Right lobe of liver (tissue), 6 donors: ENCODE measurements around the gene XKR8. TPM values are rescaled to one million over a fixed set of nuclear protein-coding genes. Genes with fewer than 3 reads are reported as not detected.

Experiments used
- ATAC-seq, 4 donors: fragments of 200-7000 bp; cut with Tn5 transposase; one replicate each; pipeline ENCODE4 v1.9.1; 2020; ENCODE audit warnings: mild to moderate bottlenecking in 4 of 4, moderate library complexity in 4 of 4
- DNase-seq, 3 donors: peaks; one replicate each; pipeline ENCODE4 v3.0.0-alpha.2; 2020
- H3K27ac ChIP-seq, 3 donors: fragments of 200-600 bp; one replicate each; pipeline ENCODE4 v1.8.0; 2022
- H3K27me3 ChIP-seq, 2 donors: fragments of 200-600 bp; one replicate each; pipeline ENCODE4 v1.8.0; 2022
- H3K36me3 ChIP-seq, 4 donors: fragments of 200-600 bp; sonication (generic) in 1 of 4; one replicate each; pipeline versions ENCODE4 v1.5.1 to v1.8.0; 2017 to 2022; ENCODE audit warnings: control low read depth in 1 of 4
- H3K4me1 ChIP-seq, 4 donors: fragments of 200-600 bp; sonication (generic) in 1 of 4; one replicate each; pipeline versions ENCODE4 v1.5.1 to v1.8.0; 2017 to 2022; ENCODE audit warnings: control low read depth in 1 of 4
- H3K4me3 ChIP-seq, 3 donors: fragments of 200-600 bp; one replicate each; pipeline ENCODE4 v1.8.0; 2022
- H3K9me3 ChIP-seq, 4 donors: fragments of 200-600 bp; sonication (generic) in 1 of 4; one replicate each; pipeline versions ENCODE4 v1.5.1 to v1.8.0; 2017 to 2022; ENCODE audit warnings: control low read depth in 1 of 4
- POLR2A ChIP-seq: fragments of 450-650 bp; IDR thresholded peaks from one replicate; pipeline ENCODE4 v1.6.1; 2017; ENCODE audit warnings: antibody characterized with exemption, mild to moderate bottlenecking
- WGBS: methylation state at CpG from one replicate; pipeline ENCODE4 v1.1.6; 2018; ENCODE audit warnings: low coverage, low lambda C conversion rate; ENCODE audit not compliant: insufficient coverage; ENCODE audit errors: missing lambda C conversion rate; 5-methylcytosine and 5-hydroxymethylcytosine counted together
- intact Hi-C, 2 donors: fragments of 100-400 bp; cut with DNase I; formaldehyde crosslinking; loops; one replicate each; pipeline versions ENCODE4 v1.11.2 to v1.14.1; 2022
- total RNA-seq, 6 experiments: library from RNA; depleted of rRNA in 2 of 6; stranded (reverse); fragments of >200 nt in 2 of 6; fragmentation: NEBNext Ultra II Directional in 3 of 6; extraction: Animal tissue kit (Norgen Biotek cat#: 25700) in 3 of 6; gene quantifications; one replicate each; pipeline versions ENCODE4 v1.1.0 to v1.2.4, GENCODE V29; 2016 to 2023
- TF ChIP-seq, protein P1 (sequence below), 4 donors: fragments of 200-600 bp in 3 of 4; fragments of 450-650 bp in 1 of 4; IDR thresholded peaks; one replicate each; pipeline versions ENCODE4 v1.5.1 to v1.8.0; 2016 to 2022; ENCODE audit warnings: antibody characterized with exemption in 4 of 4, mild to moderate bottlenecking in 2 of 4
- donor health status: DM: no; HTN: yes; CAD: no.
- donor health status: DM: no; HTN: no; CAD: no.
- donor health status: DM: no; HTN: no; CAD: no.
- donor health status: DM: no; HTN: yes; CAD: no.
- donor health status: DM: no; HTN: yes; CAD: no.

Gene XKR8
- total RNA-seq, 6 experiments from 2014 or later: 5.5 to 8.7 (median 7.1) TPM

DNA sequence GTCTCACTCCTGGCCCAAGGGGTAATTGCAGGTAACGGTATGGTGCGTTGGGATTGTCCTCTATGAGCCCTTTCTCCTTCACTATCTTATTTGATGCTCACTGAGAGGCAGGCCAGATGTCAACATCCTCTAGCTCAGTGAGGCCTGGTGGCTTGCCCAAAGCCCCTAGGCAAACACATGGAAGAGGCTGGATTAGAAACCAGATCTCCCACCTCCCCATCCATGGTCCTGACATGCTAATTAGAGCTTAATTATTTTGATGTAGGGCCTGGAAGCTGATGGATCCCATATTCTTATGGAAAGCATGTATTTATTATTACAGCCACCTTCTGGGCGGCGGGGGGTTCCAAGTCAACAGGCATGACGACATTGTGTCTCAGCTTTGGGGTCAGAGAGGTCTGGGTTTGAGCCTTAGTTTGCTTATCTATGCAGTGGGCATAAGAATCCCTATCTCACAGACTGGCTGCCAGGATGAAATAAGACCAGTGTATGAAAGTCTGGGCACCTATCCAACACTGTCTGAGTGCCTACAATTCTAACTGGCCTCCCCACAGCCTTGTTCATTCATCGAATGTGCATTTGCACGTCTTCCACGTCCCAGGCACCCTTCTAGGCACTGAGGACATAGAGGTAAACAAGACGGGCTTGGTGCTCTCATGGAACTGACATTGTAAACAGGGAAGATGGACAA lies 18.8 kb upstream of the XKR8 start:
- TF ChIP-seq, protein P1, sequence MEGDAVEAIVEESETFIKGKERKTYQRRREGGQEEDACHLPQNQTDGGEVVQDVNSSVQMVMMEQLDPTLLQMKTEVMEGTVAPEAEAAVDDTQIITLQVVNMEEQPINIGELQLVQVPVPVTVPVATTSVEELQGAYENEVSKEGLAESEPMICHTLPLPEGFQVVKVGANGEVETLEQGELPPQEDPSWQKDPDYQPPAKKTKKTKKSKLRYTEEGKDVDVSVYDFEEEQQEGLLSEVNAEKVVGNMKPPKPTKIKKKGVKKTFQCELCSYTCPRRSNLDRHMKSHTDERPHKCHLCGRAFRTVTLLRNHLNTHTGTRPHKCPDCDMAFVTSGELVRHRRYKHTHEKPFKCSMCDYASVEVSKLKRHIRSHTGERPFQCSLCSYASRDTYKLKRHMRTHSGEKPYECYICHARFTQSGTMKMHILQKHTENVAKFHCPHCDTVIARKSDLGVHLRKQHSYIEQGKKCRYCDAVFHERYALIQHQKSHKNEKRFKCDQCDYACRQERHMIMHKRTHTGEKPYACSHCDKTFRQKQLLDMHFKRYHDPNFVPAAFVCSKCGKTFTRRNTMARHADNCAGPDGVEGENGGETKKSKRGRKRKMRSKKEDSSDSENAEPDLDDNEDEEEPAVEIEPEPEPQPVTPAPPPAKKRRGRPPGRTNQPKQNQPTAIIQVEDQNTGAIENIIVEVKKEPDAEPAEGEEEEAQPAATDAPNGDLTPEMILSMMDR (IDR thresholded peaks at IDR 0.05): no peak
- no peak for TF ChIP-seq POLR2A
- H3K27ac ChIP-seq: no peak overlapping the region
- peaks cover 0 to 5% (median 0%) of the 10 kb centered on the region in 4 donors for H3K4me1 ChIP-seq
- no peak for ATAC-seq
- DNase-seq: no peak
- intact Hi-C loops: no loop called here
- H3K27me3 ChIP-seq: no peaks in the 10 kb centered on the region
- no peaks in the 10 kb centered on the region for H3K9me3 ChIP-seq
- no peaks in the 10 kb centered on the region for H3K36me3 ChIP-seq
- H3K4me3 ChIP-seq: no peak overlapping the region
- 78% methylated on average over 6 of the region's 9 CpGs for WGBS

GRCh38 chr1:27941671-27942540 lies 17.9 kb upstream of the XKR8 start:
- DNase-seq (no peak), ATAC-seq (no peak)
- TF ChIP-seq, protein P1 (IDR thresholded peaks at IDR 0.05): no peak
- TF ChIP-seq POLR2A: no peak
- H3K36me3 ChIP-seq: no peaks in the 10 kb centered on the region
- intact Hi-C loops: no loop called here
- 75% methylated on average over 7 of the region's 12 CpGs for WGBS
- no peak overlapping the region for H3K27ac ChIP-seq
- H3K9me3 ChIP-seq: no peaks in the 10 kb centered on the region
- no peaks in the 10 kb centered on the region for H3K27me3 ChIP-seq
- peaks cover 0 to 5% (median 0%) of the 10 kb centered on the region in 4 donors for H3K4me1 ChIP-seq
- H3K4me3 ChIP-seq: no peak overlapping the region

DNA sequence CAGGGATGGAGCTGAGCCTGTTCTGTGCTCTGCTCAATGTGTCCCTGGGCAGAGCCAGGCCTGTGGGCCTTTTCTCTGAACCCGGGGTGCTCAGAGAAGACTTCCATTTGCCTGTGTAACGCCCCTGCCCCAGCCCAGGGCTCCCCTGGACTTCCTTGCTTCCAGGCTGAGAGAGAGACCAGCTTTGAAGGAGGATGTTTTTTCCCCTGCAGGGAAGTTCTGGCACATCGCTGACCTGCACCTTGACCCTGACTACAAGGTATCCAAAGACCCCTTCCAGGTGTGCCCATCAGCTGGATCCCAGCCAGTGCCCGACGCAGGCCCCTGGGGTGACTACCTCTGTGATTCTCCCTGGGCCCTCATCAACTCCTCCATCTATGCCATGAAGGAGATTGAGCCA lies 14.8 kb upstream of the XKR8 start:
- Histone ChIP-seq H3K4me1 (peaks cover 0 to 5% (median 0%) of the 10 kb centered on the region in 4 donors), H3K9me3 (no peaks in the 10 kb centered on the region), H3K4me3 (no peak overlapping the region), H3K27ac (no peak overlapping the region), H3K27me3 (no peaks in the 10 kb centered on the region), H3K36me3 (no peaks in the 10 kb centered on the region)
- no CpG with 5 or more reads among the region's 5 CpGs for WGBS
- DNase-seq (no peak), ATAC-seq (no peak)
- intact Hi-C loops: no loop called here
- TF ChIP-seq, protein P1 (IDR thresholded peaks at IDR 0.05): no peak
- TF ChIP-seq POLR2A: no peak

DNA sequence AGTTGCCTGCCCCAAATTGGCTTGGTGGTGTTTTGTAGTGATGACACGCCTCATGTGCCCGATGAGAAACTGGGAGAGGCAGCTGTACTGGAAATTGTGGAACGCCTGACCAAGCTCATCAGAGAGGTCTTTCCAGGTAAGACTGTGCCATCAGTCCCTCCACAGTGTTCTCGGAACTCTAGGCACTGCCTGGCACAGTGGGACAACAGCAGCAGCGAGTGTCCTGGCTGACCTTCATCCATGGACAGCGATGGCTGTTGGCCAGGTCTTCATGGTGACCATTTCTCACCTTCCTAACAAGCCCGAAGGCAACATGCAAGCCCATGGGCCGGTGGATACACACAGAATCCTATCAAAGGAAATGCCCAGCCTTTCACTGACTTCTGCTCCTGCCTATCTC lies 10.7 kb upstream of the XKR8 start:
- WGBS: 83% methylated on average over 3 of the region's 8 CpGs

More for the DNA sequence above, 10.7 kb upstream of the XKR8 start:
- Histone ChIP-seq H3K27ac (no peak overlapping the region), H3K9me3 (no peaks in the 10 kb centered on the region), H3K4me1 (peaks cover 0 to 22% (median 6%) of the 10 kb centered on the region in 4 donors), H3K4me3 (no peak overlapping the region), H3K36me3 (no peaks in the 10 kb centered on the region), H3K27me3 (no peaks in the 10 kb centered on the region)
- ATAC-seq: no peak
- intact Hi-C loops: no loop called here
- DNase-seq: no peak
- TF ChIP-seq, protein P1 (IDR thresholded peaks at IDR 0.05): no peak
- no peak for TF ChIP-seq POLR2A
